IPS-18c (cell line): ENCODE data around the gene EEFSEC.

Experiments used
- H3K4me3 ChIP-seq: 2 replicates; pipeline ENCODE4 v1.7.0; 2013; ENCODE audit warnings: low read depth, mild to moderate bottlenecking, low read length, moderate library complexity; ENCODE audit not compliant: insufficient read depth
- H3K9me3 ChIP-seq: one replicate; pipeline ENCODE4 v1.6.1; 2013; ENCODE audit warnings: mild to moderate bottlenecking, low read length, moderate library complexity; ENCODE audit not compliant: control insufficient read depth, insufficient read depth

EEFSEC gene

GRCh38 chr3:128366136-128366535 lies 212.9 kb downstream of the EEFSEC start:
- H3K4me3 ChIP-seq, result no peak overlapping the region
- H3K9me3 ChIP-seq, result no peaks in the 10 kb centered on the region

GRCh38 chr3:128366652-128367051 lies 213.4 kb downstream of the EEFSEC start:
- H3K9me3 ChIP-seq, result no peaks in the 10 kb centered on the region

GRCh38 chr3:128367221-128367620 lies 213.9 kb downstream of the EEFSEC start:
- Histone ChIP-seq H3K9me3 (no peaks in the 10 kb centered on the region), H3K4me3 (no peak overlapping the region)

More at GRCh38 chr3:128366652-128367051, 213.4 kb downstream of the EEFSEC start:
- no peak overlapping the region for H3K4me3 ChIP-seq

GRCh38 chr3:128367761-128368160 lies 214.5 kb downstream of the EEFSEC start:
- no peak overlapping the region for H3K4me3 ChIP-seq

GRCh38 chr3:128368626-128369025 lies 215.3 kb downstream of the EEFSEC start:
- Histone ChIP-seq H3K9me3 (no peaks in the 10 kb centered on the region), H3K4me3 (no peak overlapping the region)

More at GRCh38 chr3:128367761-128368160, 214.5 kb downstream of the EEFSEC start:
- H3K9me3 ChIP-seq, result no peaks in the 10 kb centered on the region

GRCh38 chr3:128369121-128369703 lies 215.9 kb downstream of the EEFSEC start:
- no peak overlapping the region for H3K4me3 ChIP-seq
- no peaks in the 10 kb centered on the region for H3K9me3 ChIP-seq

GRCh38 chr3:128369881-128370642 lies 216.8 kb downstream of the EEFSEC start:
- no peaks in the 10 kb centered on the region for H3K9me3 ChIP-seq
- no peak overlapping the region for H3K4me3 ChIP-seq

- H3K4me3 ChIP-seq, result no peak overlapping the region
- no peaks in the 10 kb centered on the region for H3K9me3 ChIP-seq
Observed at GRCh38 chr3:128372281-128372680, 219.0 kb downstream of the EEFSEC start.

GRCh38 chr3:128372707-128373533 lies 219.6 kb downstream of the EEFSEC start:
- Histone ChIP-seq H3K9me3 (no peaks in the 10 kb centered on the region), H3K4me3 (no peak overlapping the region)

GRCh38 chr3:128374746-128375445 lies 221.6 kb downstream of the EEFSEC start:
- H3K4me3 ChIP-seq, result no peak overlapping the region
- H3K9me3 ChIP-seq, result no peaks in the 10 kb centered on the region

GRCh38 chr3:128376516-128376915 lies 223.2 kb downstream of the EEFSEC start:
- Histone ChIP-seq H3K4me3 (no peak overlapping the region), H3K9me3 (no peaks in the 10 kb centered on the region)

- Histone ChIP-seq H3K9me3 (no peaks in the 10 kb centered on the region), H3K4me3 (no peak overlapping the region)
Observed at GRCh38 chr3:128378631-128379347, 225.5 kb downstream of the EEFSEC start.

GRCh38 chr3:128379367-128380160 lies 226.3 kb downstream of the EEFSEC start:
- no peaks in the 10 kb centered on the region for H3K9me3 ChIP-seq
- H3K4me3 ChIP-seq, result no peak overlapping the region

GRCh38 chr3:128380295-128380694 lies 227.0 kb downstream of the EEFSEC start:
- Histone ChIP-seq H3K9me3 (no peaks in the 10 kb centered on the region), H3K4me3 (no peak overlapping the region)

- no peaks in the 10 kb centered on the region for H3K9me3 ChIP-seq
- H3K4me3 ChIP-seq, result no peak overlapping the region
Observed at GRCh38 chr3:128380719-128381118, 227.4 kb downstream of the EEFSEC start.

GRCh38 chr3:128381609-128382008 lies 228.3 kb downstream of the EEFSEC start:
- Histone ChIP-seq H3K9me3 (no peaks in the 10 kb centered on the region), H3K4me3 (no peak overlapping the region)
